GM10266 (cell line): ENCODE measurements around the gene CD274.

Experiments used
- DNase-seq: peaks from one replicate; pipeline ENCODE4 v3.0.0; 2012; ENCODE audit errors: extremely low spot score
- CTCF ChIP-seq: IDR thresholded peaks from 2 replicates; pipeline ENCODE4 v1.5.1; 2012; ENCODE audit warnings: mild to moderate bottlenecking, low read depth; ENCODE audit not compliant: control insufficient read depth, insufficient read depth; ENCODE audit errors: missing control alignments

The CD274 gene

DNA sequence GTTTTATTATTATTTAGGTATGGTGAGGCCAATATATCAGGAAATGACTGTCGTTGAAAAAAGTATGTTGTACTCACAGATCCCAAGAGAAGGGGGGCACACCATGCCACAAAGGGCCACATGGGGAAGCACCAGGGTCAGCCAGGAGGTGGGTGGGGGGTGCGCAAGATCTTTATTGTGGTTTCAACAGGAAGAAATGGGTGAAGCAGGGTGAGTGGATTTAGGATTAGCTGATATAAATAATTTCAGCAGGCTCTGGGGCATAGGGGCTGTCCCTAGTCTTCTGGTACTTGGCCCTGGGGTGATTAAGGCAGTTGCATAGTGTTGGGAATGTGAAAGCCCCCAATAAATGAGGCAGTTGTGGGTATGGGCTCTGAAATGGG, 68.6 kb downstream of the CD274 start:
- TF ChIP-seq CTCF, result no peak
- DNase-seq, result no peak
